H1 (cell line): ENCODE results near the gene CHI3L1. TPM values are rescaled to one million over a fixed set of nuclear protein-coding genes. Genes with fewer than 3 reads are reported as not detected.

Source experiments
- ATF3 ChIP-seq: IDR thresholded peaks from 2 replicates; pipeline ENCODE4 v1.6.1; 2011; ENCODE audit warnings: low read depth, mild to moderate bottlenecking, low read length; ENCODE audit not compliant: insufficient read depth
- BRCA1 ChIP-seq: IDR thresholded peaks from 2 replicates; pipeline ENCODE4 v1.6.1; 2012; ENCODE audit warnings: low read depth, low read length, improper control_type of control experiment
- CHD1 ChIP-seq: IDR thresholded peaks from 2 replicates; pipeline ENCODE4 v1.6.1; 2012; ENCODE audit warnings: low read depth, low read length, improper control_type of control experiment
- CHD7 ChIP-seq: fragments of 300-600 bp; sonication (generic); IDR thresholded peaks from 2 replicates; pipeline ENCODE4 v1.7.1; 2012; ENCODE audit warnings: low read length, moderate library complexity, mild to moderate bottlenecking, inconsistent platforms; ENCODE audit not compliant: insufficient replicate concordance
- KDM5A ChIP-seq: fragments of 200-600 bp; IDR thresholded peaks from 2 replicates; pipeline ENCODE4 v1.7.1; 2012; ENCODE audit warnings: mild to moderate bottlenecking, low read length, inconsistent platforms, mixed read lengths
- polyA plus RNA-seq, 7 experiments: library from polyadenylated mRNA; depleted of rRNA in 3 of 7; stranded (reverse) in 5 of 7; unstranded in 2 of 7; fragments of >200 nt in 5 of 7; fragments of 200-250 nt in 2 of 7; gene quantifications; 1 replicate in 5 of 7; 2 replicates in 1 of 7; 4 replicates in 1 of 7; pipeline versions ENCODE4 v1.2.1 to v1.2.3, GENCODE V29; 2011 to 2013; ENCODE audit warnings: missing spikeins in 2 of 7, mixed read lengths in 2 of 7
- total RNA-seq: library from RNA; stranded (reverse); fragmentation: NEBNext Ultra II Directional; extraction: Animal tissue kit (Norgen Biotek cat#: 25700); gene quantifications from 2 replicates; pipeline ENCODE4 v1.2.1, GENCODE V29; 2021

CHI3L1 gene
- total and polyA plus RNA-seq, 2 of the 8 experiments (the other 6 are each of a cell fraction or from before 2014, with no cell fraction given): 1.0 TPM; not detected in 1

DNA sequence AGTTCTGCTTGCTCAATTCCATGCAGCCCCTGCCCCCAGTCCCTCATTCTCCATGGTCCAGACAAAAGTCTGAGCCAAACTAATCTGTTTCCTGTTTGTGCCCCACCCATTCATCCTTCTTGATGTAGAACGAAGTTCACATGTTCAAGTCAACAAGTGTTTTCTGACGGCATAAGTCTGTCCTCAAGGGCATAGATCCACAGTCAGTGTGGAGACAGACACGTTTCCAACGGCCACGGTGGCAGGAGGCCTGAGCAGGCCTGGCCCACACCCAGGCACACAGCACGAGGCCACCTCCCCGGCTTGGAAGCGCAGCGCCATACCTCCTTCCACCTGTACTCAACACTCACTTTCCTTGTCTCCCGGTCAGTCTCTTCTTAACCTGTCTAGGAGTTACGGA is 42.9 kb downstream of the CHI3L1 start (continued):
- TF ChIP-seq CHD7 (no peak), CHD1 (no peak), KDM5A (no peak), ATF3 (no peak), BRCA1 (no peak)
